Measurements from ENCODE around the gene TBC1D22B.
"Not testable (repeated sequence)": the region's sequence is repeated elsewhere in the genome, so short reads cannot be mapped to it uniquely, and the experiment has no call there.

The TBC1D22B gene

DNA sequence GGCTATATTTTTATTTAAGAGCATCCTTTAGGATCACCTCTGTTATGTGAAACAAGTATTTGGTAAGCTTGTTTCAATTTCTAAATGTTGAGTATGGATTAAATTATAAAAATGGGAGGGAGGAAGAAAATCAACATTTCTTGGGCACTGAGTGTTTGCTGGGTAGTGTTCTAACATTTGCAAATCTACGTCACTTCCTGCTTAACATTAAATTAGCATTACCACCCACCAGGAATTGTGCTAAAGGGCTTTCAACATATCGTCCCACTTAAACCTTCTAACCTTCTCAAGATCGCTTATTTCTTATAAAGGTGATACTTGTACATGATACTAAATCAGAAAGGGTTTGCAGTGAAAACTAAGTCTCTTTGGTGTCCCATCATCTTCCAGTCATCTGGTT lies 8.3 kb downstream of the TBC1D22B start:
- no peak for FAIRE-seq
- no peak for DNase-seq (ENCODE audit: low spot score)

DNA sequence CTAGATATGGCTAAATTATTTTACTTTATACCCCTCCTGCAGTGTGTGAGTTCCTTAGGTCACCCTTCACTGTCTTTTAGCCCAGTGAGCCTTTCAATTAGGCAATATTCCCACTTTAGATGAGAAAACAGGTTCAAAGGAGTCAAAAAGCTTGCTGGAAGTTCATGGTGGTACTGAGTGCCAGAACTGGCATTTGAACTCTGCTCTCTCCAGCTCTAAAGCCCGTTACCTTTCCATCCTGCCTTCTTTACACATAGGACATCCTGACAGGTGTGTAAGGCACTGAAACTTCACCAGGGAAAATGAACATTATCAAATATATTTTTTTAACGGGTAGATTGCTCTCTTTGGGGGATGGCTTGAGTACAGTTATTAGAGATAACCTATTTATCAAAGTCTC lies 11.5 kb downstream of the TBC1D22B start:
- no peak for FAIRE-seq

DNA sequence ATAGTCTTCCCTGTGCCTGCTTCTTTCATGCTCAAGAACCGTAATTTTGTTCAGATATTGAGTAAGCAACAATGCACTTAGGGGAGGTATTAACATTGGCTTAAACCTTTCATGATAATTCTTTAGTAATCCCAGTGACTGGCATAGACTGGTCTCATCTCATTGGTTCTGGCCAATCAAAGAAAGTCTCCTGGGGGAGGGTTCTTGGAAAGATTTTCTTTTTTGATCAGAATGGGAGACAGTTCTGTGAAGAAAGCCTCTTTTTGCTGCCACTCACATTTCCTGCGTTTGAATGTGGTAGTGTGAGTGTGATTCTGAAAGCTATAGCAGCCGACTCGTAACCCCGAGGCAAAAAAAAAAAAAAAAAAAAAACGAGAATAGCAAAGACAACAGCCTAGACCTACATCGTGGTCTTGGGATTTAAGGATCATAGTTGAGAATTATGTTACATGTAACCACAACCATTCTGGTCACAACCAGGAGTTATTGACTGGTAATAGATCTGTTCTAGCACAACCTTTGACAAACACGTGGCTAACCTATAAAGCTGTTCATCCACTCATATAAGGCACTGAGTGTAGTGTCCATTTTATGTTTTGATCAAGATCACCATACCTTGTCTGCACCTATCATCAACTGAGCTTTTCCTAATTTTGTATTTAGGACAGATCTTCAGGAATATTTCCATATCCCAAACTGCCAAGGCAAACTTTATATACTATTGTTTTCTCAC lies 15.4 kb downstream of the TBC1D22B start:
- DNase-seq (ENCODE audit: low spot score) (no peak), FAIRE-seq (no peak)

More for the DNA sequence above, 11.5 kb downstream of the TBC1D22B start:
- no peak for DNase-seq (ENCODE audit: low spot score)

DNA sequence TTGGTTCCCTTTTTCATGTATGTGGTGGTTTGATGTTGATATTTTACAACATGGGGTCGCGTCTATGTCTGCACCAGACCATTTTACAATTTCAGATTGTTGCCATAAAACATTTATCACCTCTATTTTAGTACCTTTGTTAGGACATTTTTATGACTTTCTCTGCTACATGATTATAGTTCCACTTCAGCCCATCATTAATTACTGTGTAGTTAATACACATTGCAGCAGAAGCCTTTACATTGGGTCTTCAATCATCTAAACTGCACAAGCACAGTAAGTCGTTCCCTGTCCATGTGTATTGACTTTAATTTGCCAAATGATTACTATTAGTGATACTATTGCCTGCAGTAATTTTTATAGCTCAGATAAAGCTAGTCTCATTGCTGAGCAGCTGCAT lies 16.1 kb downstream of the TBC1D22B start:
- FAIRE-seq, result no peak

DNA sequence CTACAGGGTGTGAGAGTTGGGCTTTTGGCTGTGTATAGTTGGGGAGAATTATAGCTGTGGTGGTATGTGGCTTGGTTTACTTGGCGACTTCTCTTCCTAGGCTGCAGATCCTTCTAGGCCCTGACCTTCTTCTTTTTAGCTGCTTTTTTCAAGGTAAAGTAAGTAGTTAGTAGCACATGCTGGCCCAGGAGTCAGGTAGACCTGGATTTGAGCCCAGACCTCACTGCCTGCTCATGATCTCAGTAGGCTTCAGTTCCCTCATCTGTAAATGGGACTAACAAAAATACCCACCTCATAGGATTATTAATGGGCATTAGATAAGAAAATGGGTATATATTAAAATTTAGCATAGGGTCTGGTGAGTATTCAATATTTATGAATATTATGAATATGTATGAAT lies 17.8 kb downstream of the TBC1D22B start:
- DNase-seq (ENCODE audit: low spot score) (no peak), FAIRE-seq (no peak)

More for the DNA sequence above, 16.1 kb downstream of the TBC1D22B start:
- no peak for DNase-seq (ENCODE audit: low spot score)

DNA sequence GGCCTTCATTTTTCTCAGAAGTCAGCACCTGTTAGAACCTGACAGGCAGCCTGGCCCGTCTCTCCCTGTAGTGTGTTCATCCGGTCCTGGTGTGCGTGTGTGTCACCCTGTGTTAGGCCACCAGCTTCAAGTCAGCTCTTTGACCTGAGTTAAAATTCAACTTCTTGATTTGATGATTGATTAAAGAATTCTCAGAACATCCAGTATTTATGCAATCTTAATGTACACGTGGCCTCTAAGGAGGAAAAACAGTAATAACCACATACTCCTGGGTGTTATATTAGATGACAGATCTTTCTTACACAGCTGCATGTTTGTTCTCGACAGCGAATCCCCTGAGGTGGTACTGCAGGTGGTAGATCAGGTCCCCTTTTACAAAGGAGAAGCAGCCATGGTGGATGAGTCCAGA lies 19.4 kb downstream of the TBC1D22B start:
- DNase-seq (ENCODE audit: low spot score), result no peak
- FAIRE-seq, result no peak

DNA sequence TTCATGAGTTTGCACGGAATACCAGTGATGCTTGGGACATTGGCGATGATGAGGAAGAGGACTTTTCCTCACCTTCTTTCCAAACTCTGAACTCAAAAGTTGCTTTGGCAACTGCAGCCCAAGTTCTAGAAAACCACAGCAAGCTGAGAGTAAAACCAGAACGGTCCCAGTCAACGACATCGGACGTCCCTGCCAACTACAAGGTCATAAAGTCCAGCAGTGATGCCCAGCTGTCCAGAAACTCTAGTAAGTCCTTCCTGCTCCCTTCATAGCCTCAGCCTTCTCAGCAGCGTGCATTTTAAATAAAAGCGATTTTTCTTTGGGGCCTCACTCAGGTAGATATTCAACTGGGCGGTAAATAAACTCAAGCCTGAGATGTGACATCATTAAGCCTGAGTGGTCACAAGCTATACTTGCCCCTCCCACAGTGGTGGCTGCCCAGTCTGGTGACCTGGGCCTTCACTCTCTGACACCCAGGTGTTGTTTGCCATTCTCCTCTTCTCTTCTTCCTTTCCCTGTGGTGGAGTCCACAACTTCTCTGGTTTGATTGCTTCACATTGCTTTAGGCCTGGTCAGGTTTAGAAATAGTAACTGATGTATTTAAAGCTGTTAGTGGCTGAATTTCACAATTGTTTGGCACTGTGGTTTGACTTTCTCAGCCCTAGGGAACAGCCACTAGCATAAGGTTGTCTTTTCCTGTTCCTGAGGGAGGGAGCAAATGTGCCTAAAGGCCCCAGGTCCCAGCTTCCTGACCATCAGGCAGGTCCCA lies 22.0 kb downstream of the TBC1D22B start:
- FAIRE-seq (no peak), DNase-seq (ENCODE audit: low spot score) (no peak)

DNA sequence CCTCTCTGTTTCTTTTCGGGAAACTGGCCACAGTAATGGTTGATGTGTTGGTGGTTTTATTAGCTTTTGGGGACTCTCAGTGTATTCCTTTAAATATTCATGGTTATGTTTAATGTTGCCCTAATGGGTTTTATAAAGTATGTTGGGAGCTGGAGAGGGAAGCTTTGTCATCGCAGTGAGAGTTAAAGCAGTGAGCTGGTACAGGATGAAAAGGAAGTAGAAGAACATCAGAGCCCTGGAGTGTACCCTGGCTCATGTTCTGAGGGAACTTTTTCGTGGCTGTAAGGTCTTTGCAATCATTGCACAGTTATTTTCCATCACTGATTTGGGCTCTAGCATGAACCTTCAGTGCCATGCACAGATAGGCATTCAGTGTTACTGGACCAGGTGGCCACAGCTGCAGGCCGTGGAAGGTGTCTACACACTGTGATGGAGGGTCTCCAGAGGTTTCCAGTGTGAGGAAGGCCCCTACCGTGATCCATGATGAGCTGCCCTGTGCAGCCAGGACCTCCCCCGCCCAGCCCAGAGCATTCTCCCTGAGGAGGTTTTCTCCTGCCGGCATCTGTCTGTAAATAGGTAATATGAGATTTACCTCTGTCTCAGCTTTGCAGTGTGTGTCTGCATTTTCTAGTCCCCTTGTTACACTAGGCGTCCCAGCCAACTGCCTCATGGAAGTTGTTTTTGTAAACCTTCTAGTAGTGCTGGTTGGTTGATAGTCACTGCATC lies 22.8 kb downstream of the TBC1D22B start:
- DNase-seq (ENCODE audit: low spot score) (no peak), FAIRE-seq (no peak)

DNA sequence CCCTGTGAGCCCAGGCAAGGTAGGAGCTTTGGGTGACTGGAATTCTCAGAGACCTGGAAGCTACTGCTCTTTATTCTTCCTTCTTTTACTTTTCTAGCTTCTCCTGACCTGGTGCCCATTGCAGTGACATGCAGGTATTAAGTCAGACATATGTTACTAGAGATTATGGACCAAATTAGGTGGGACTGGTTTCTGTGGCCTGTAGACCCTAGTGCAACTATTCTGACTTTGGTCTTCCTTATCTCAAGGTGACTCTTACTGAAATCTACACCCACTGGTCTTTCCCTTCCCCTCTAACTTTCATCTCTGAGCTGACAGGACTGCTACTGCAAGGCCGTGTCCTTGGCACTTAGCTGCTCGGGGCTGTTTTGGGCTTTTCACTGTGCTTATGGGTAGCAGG lies 24.8 kb downstream of the TBC1D22B start:
- DNase-seq (ENCODE audit: low spot score), result no peak
- no peak for FAIRE-seq

DNA sequence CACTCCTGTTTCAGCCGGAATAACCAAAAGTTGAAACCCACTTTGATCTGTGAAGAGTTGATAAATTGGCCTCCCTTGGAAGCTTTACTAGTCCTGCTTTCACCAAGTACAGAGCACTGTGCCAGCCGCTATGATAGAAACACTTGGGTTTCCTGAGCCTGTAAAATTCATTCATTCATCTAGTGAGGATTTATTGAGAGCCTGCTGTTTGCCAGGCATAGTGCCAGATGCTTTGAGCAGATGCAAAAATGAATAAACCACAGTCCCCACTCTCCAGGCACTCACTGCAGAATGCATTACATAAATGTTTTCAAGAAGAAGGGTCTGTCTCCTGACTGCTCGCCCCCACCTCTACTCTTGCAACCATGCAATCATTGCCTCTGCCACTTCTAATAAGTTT lies 25.7 kb downstream of the TBC1D22B start:
- no peak for FAIRE-seq
- no peak for DNase-seq (ENCODE audit: low spot score)

DNA sequence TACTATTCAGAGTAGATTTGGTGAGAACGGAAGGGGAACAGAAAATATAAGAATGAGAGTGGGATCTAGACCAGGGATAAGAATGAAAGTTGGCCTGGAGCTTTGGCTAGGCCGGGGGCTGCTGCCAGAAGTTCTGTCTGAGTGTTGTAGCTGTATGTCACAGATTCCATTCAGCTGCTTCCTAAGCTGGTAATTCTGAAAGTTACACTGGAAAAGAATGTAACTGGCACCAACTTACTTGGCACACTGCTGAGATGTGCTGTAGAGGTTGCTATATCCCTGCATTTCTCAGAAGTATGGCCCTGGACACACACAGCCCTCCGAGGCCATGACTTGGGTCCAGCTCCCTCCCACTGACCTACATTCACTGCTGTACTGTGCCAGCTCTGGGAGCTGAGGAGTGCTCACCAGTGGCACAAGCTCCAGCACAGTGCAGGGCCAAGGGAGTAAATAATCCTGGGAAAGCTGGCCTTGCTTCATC lies 26.1 kb downstream of the TBC1D22B start:
- no peak for FAIRE-seq
- DNase-seq (ENCODE audit: low spot score), result no peak

DNA sequence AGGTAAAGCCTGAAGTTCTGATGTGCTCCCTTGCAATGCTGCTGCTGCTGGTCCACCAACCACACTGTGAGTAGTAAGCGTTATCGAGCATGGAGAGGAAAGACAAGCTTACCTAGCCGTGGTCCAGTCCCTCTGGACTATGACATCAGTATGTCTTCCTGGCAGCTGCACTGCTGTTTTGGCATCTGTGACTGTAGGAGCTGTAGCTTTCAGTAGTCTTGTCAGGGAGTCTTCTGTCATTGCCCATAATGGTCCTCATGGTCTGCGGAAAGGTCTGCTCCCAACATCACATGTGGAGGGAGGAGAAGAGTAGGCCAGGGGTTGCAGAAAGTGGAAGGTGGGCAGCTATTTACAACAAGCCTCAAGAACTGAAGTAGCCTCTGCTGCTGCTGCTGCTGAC lies 27.2 kb downstream of the TBC1D22B start:
- DNase-seq (ENCODE audit: low spot score), result no peak
- no peak for FAIRE-seq

DNA sequence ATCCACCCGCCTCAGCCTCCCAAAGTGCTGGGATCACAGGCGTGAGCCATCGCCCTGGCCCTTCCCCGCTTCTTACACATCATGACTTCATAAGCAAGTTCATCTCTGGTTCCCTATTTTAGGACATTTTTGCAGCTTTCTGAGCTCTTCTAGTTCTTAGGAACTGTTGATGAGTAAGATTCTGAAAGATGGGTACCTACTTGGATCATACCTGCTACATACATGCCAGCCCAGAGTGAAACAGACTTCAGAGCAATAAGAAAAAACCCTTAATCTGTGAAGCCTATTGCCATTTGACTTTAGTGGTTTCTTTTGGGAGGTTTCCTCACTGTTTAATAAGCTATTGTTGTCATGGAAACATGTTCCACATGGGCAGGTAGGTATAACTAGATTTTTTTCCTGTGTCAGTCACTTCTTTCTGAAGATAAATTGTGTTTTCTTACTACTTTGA lies 28.3 kb downstream of the TBC1D22B start:
- peak; percentile 17 for DNase-seq (ENCODE audit: low spot score)
- FAIRE-seq, result no peak

DNA sequence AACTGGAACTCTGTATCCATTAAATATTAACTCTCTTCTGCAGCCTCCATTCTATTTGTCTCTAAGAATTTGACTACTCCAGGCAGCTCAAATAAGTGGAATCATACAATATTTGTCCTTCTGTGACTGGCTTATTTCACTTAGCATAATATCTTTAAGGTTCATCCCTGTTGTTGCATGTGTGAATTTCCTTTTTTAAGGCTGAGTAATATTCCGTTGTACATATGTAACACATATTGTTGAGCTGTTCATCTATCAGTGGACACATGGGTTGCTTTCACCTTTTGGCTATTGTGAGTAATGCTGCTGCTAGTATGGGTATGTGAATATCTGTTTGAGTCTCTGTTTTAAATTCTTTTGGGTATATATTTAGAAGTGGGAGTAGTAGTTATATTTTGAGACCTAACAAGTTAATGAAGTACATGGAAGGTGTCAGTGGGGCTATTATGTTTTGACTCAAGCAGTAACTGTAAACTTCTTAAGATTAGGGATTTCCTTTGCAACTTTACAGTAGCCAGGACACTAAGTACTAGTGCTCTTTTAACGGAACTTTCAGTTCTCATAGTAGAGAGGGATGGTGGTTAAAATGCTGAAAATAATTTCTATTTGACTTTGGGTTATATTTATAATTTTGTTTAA lies 30.1 kb downstream of the TBC1D22B start:
- DNase-seq (ENCODE audit: low spot score) (no peak), FAIRE-seq (no peak)

DNA sequence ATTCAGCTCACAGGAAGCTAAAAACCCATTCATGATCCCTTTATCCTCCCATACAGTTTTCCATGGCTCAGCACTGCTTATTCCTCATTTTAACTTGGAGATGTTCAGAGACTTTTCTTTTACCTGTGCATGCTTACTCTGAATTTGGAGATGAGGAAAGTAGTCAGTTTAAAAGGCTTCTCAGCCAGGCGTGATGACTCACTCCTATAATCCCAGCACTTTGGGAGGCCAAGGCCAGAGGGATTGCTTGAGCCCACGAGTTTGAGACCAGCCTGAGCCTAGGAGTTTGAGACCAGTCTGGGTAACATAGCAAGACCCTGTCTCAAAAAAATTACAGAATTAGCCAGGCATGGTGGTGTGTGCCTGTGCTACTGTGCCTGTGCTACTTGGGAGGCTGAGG lies 30.7 kb downstream of the TBC1D22B start:
- DNase-seq (ENCODE audit: low spot score) (no peak), FAIRE-seq (no peak)

DNA sequence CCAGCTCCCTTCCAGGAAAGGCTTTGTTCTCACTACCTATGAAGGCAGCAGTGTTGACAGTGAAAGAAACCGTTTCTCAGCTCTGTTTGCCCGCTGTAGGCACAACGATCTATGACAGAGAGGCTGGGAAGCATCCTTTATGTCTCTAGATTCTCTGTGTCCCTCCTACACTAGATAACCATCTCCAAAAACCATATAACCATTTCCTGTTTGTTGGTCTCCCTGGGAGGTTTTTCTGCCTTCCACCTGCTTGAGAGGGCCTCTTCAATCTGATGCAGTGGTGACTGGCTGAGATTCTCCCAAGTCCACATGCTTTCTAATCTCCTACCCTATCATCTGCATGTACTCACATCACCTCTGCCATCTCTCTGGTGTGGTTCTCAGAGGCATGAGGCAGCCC lies 32.4 kb downstream of the TBC1D22B start:
- no peak for FAIRE-seq
- DNase-seq (ENCODE audit: low spot score), result no peak

DNA sequence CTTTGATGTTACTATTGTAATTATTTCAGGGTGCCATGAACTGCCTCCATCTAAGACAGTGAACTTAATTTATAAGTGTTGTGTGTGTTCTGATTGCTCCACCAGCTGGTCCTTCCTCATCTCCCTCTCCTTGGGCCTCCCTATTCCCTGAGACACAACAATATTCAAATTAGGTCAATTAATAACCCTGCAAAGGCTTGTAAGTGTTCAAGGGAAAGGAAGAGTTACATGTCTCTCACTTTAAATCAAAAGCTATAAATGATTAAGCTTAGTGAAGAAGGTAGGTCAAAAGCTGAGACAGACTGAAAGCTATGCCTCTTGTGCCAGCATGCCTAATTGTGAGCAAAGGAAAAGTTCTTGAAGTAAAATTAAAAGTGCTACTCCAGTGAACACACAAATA lies 35.9 kb downstream of the TBC1D22B start:
- FAIRE-seq, result no peak
- DNase-seq (ENCODE audit: low spot score), result no peak

DNA sequence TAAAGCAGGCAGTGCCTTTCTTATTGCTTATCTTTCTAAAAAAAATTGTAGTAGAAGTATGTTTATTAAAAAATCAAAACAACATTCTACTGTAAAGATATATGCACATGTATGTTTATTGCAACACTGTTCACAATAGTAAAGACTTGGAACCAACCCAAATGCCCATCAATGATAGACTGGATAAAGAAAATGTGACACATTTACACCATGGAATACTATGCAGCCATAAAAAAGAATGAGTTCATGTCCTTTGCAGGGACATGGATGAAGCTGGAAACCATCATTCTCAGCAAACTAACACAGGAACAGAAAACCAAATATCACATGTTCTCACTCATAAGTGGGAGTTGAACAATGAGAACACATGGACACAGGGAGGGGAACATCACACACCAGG lies 40.1 kb downstream of the TBC1D22B start:
- not testable (repeated sequence) for DNase-seq (ENCODE audit: low spot score); FAIRE-seq

DNA sequence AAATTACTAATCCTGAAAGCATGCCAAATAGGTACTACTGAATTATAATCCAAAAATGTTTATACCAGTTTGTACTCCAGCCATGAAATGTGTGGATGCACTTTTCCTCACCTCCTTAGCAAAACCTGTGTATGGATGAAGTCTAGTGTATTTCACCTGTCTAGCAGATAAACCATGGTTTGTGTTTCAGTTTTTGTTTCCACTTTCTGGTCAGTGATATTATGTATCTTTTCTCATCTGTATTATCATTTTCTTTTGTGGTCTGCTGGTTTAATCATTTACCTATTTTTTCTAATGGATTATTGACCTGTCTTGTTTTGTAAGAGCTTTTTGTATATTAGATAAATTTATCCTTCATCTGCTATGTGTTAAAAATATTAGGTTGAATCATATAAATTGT lies 41.4 kb downstream of the TBC1D22B start:
- no peak for FAIRE-seq
- no peak for DNase-seq (ENCODE audit: low spot score)

DNA sequence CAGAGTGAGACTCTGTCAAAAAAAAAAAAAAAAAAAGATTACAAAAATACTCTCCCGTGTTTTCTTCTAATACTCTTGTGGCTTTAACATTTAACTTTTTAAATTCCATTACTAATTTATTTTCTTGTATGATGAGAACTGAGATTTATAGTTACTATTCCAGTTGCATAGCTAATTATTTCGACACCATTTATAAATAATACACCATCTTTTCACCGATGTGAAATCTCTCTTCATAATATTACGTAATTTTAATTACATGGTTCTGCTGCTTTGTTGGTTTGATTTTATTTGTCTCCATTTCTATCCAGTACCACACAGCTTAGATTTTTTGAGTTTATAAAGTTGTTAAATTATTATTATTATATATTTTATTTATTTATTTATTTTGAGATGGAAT lies 42.4 kb downstream of the TBC1D22B start:
- no peak for DNase-seq (ENCODE audit: low spot score)
- no peak for FAIRE-seq

DNA sequence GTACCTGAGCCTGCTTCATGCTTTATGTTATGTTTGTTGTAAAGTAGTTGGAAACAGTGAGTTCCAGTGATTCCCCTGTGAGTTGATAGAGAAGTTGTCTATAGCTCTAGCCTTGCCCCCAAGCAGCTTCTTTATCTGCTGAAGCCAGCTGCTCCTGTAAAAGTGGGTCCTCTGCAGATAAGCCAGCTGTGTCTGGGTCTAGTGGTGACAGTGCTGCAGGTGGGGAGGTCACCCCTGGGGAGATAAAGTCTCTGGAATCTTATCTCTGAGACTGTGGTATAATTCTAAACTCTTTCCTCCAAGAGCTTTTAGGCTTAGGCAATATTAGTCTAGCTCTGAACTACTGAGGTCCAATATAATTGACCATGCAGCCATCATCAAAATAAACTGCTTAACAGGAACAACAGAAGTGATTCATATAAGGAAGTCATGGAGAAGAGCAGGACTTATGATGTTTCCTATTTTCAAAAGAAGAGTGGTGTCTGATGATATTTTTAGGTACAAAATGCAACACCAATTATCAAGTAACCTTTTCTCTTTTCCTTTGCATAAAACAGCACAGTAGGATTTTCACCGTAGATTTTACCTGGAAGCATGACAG lies 44.6 kb downstream of the TBC1D22B start:
- FAIRE-seq (no peak), DNase-seq (ENCODE audit: low spot score) (no peak)

Data from RCC 7860 (cell line).